SJSA1 (cell line): ENCODE results near the gene GIGYF2. TPM values are rescaled to one million over a fixed set of nuclear protein-coding genes. Genes with fewer than 3 reads are reported as not detected.
"Not testable (repeated sequence)": the region's sequence is repeated elsewhere in the genome, so short reads cannot be mapped to it uniquely, and the experiment has no call there.

Experiments
- DNase-seq, 2 experiments: peaks; one replicate each; pipeline ENCODE4 v3.0.0-alpha.2; 2015 to 2020; ENCODE audit warnings: low spot score in 2 of 2, low read depth in 1 of 2
- H3K27ac ChIP-seq: fragments of 250-450 bp; sonication (Bioruptor Pico); 2 replicates; pipeline ENCODE4 v1.5.1; 2020; ENCODE audit warnings: mild to moderate bottlenecking, moderate library complexity
- H3K27me3 ChIP-seq: fragments of 250-450 bp; sonication (Bioruptor Pico); replicated peaks from 2 replicates; pipeline ENCODE4 v1.5.1; 2020; ENCODE audit warnings: mild to moderate bottlenecking, moderate library complexity
- H3K36me3 ChIP-seq: fragments of 250-450 bp; sonication (Bioruptor Pico); 2 replicates; pipeline ENCODE4 v1.5.1; 2020; ENCODE audit warnings: mild to moderate bottlenecking
- H3K4me1 ChIP-seq: fragments of 250-450 bp; sonication (Bioruptor Pico); replicated peaks from 2 replicates; pipeline ENCODE4 v1.6.1; 2021; ENCODE audit warnings: mild to moderate bottlenecking
- H3K4me3 ChIP-seq: fragments of 250-450 bp; sonication (Bioruptor Pico); 2 replicates; pipeline ENCODE4 v1.5.1; 2020; ENCODE audit warnings: mild to moderate bottlenecking
- H3K9me3 ChIP-seq: fragments of 250-450 bp; sonication (Bioruptor Pico); replicated peaks from 2 replicates; pipeline ENCODE4 v1.5.1; 2020; ENCODE audit warnings: mild to moderate bottlenecking
- total RNA-seq: library from RNA; depleted of rRNA; stranded (reverse); fragments of >200 nt; shearing (Covaris generic); gene quantifications from 2 replicates; pipeline ENCODE4 v1.2.3, GENCODE V29; 2014

The GIGYF2 gene
- total RNA-seq, 1 experiment from 2014 or later: 51.0 TPM

DNA sequence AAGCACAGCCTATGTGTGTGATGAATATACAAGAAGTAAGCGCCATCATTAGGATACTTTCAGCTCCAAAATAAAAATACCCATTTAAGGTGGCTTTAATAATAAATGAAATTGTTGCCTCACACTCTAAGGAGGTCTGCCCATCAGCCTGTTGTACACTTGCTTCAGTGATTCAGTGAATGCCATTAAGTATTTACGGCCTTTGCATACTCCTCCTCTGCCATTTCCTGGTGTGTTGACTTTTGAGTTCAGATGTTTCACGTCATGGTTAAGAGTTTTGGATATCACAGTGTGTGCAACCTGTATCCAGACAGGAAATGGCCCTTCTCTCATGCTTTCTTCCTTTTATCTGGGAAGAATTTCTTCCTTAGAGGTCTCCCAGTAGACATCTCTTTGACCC is 134.4 kb downstream of the GIGYF2 start:
- Histone ChIP-seq H3K27ac (no peak overlapping the region), H3K36me3 (peaks cover 60% of the 10 kb centered on the region)

DNA sequence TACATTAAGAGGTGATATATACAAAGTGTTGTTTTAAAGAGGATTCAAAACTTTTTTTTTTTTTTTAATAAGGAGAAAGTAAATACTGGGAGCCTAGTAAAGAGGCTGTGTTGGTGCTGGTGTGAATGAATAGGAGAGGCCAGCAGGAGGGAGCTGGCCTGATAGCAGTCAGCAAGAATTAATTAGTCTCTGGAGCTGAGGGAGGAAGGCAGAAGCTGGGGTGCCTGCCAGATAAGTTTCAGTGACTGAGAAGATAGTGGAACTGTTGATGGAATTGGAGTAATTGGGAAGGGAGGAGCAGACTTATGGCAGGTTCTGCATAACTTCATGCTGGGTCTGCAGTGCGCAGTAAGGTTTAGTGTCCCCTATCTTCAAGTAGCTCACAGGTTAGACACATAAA is 136.7 kb downstream of the GIGYF2 start:
- Histone ChIP-seq H3K27me3 (no peaks in the 10 kb centered on the region), H3K4me3 (no peak overlapping the region), H3K9me3 (no peaks in the 10 kb centered on the region), H3K27ac (no peak overlapping the region), H3K4me1 (peaks cover 15% of the 10 kb centered on the region), H3K36me3 (peaks cover 57% of the 10 kb centered on the region)
- DNase-seq: no peak

More for the DNA sequence above, 134.4 kb downstream of the GIGYF2 start:
- Histone ChIP-seq H3K4me1 (peaks cover 11% of the 10 kb centered on the region), H3K4me3 (no peak overlapping the region), H3K27me3 (no peaks in the 10 kb centered on the region), H3K9me3 (no peaks in the 10 kb centered on the region)
- DNase-seq: no peak

- no peaks in the 10 kb centered on the region for H3K27me3 ChIP-seq
- H3K4me1 ChIP-seq: peaks cover 15% of the 10 kb centered on the region
- no peak for DNase-seq
- H3K4me3 ChIP-seq: no peak overlapping the region
- no peaks in the 10 kb centered on the region for H3K9me3 ChIP-seq
- H3K36me3 ChIP-seq: peaks cover 62% of the 10 kb centered on the region
- no peak overlapping the region for H3K27ac ChIP-seq
Measured at GRCh38 chr2:232835687-232836208, 138.6 kb downstream of the GIGYF2 start.

DNA sequence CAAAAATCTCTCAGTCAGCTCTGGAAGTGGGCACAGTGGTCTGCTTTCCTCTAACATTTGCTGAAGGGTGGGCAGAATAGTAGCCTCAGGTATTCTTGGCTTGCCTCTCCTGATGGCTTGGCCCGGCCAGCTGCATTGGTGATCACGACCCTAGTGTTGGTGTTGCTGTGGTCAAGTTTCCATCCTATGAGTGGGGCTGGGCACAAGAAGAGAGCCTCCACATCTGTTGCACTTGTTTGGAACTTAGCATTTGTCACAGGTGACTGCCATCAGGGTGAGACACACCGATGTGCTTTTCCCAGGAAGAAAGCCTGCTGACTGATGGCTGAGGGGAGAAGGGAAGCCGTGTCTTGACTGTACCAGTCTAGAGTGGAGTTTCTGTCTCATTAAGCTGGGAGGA is 139.8 kb downstream of the GIGYF2 start:
- Histone ChIP-seq H3K4me1 (peaks cover 15% of the 10 kb centered on the region), H3K27ac (no peak overlapping the region), H3K4me3 (no peak overlapping the region), H3K27me3 (no peaks in the 10 kb centered on the region), H3K36me3 (peaks cover 62% of the 10 kb centered on the region), H3K9me3 (no peaks in the 10 kb centered on the region)
- no peak for DNase-seq

- peaks cover 63% of the 10 kb centered on the region for H3K36me3 ChIP-seq
- H3K4me1 ChIP-seq: peaks cover 15% of the 10 kb centered on the region
- no peaks in the 10 kb centered on the region for H3K27me3 ChIP-seq
- H3K4me3 ChIP-seq: no peak overlapping the region
- H3K27ac ChIP-seq: no peak overlapping the region
- no peaks in the 10 kb centered on the region for H3K9me3 ChIP-seq
- DNase-seq: no peak
Measured at GRCh38 chr2:232838406-232838874, 141.3 kb downstream of the GIGYF2 start.

DNA sequence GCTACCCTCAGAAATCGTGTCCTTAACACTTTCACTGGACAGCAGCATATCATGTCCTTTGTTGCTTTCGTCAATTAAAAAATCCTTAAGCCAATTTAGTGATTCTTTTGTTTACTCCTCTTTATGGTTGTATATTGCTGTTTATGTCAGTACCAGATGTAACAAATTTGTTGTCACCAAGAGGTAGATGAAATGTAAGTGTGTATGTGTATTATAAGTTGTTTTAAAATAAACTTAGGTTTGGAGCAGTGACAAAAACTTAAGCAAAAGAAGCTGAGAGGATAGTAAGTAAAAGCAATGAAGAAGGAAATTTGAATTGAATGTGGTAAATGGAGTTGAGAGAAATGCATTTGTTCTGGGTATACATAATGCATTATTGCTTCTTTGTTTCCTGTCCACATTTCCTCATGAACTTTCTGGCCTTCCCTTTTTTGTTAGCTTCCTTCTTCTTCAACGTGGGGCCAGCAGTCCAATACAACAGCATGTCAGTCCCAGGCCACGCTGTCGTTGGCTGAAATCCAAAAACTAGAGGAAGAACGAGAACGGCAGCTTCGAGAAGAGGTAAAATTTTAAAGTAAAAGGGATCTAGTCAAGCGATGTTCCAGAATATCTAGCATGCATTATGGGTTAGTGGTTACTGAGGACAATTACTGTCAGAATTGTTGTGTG is 142.4 kb downstream of the GIGYF2 start:
- no peak overlapping the region for H3K27ac ChIP-seq
- no peak overlapping the region for H3K4me3 ChIP-seq
- DNase-seq: no peak
- no peaks in the 10 kb centered on the region for H3K9me3 ChIP-seq
- peaks cover 63% of the 10 kb centered on the region for H3K36me3 ChIP-seq
- H3K4me1 ChIP-seq: peaks cover 15% of the 10 kb centered on the region
- H3K27me3 ChIP-seq: no peaks in the 10 kb centered on the region

- Histone ChIP-seq H3K9me3 (no peaks in the 10 kb centered on the region), H3K27ac (no peak overlapping the region), H3K36me3 (peaks cover 83% of the 10 kb centered on the region), H3K4me3 (no peak overlapping the region), H3K4me1 (peaks cover 4% of the 10 kb centered on the region), H3K27me3 (no peaks in the 10 kb centered on the region)
- DNase-seq: no peak
Measured at GRCh38 chr2:232842689-232843088, 145.6 kb downstream of the GIGYF2 start.

- H3K36me3 ChIP-seq: peaks cover 94% of the 10 kb centered on the region
- no peaks in the 10 kb centered on the region for H3K9me3 ChIP-seq
- H3K4me3 ChIP-seq: no peak overlapping the region
- no peak for DNase-seq
- no peak overlapping the region for H3K27ac ChIP-seq
- no peaks in the 10 kb centered on the region for H3K27me3 ChIP-seq
- H3K4me1 ChIP-seq: no peaks in the 10 kb centered on the region
Measured at GRCh38 chr2:232843834-232844233, 146.7 kb downstream of the GIGYF2 start.

- peaks cover 95% of the 10 kb centered on the region for H3K36me3 ChIP-seq
- no peaks in the 10 kb centered on the region for H3K9me3 ChIP-seq
- H3K27ac ChIP-seq: no peak overlapping the region
- H3K4me3 ChIP-seq: no peak overlapping the region
- H3K27me3 ChIP-seq: no peaks in the 10 kb centered on the region
- H3K4me1 ChIP-seq: no peaks in the 10 kb centered on the region
- no peak for DNase-seq
Measured at GRCh38 chr2:232846055-232846454, 148.9 kb downstream of the GIGYF2 start.

DNA sequence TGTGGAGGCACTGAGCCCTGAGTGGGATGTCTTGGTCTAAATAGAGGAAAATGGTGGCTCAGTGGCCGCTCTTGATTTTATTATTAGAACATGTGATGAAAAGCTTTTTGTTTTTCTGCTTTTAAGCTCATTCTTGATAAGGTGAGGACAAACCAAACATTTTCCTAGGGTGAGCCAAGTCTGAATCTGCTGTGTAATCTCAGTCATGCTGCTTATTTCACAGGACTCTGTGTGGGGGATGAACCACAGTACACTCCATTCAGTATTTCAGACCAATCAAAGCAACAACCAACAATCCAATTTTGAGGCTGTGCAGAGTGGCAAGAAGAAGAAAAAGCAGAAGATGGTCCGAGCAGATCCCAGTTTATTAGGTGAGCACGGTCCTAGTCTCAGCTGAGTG is 152.9 kb downstream of the GIGYF2 start:
- Histone ChIP-seq H3K27me3 (no peaks in the 10 kb centered on the region), H3K4me1 (peaks cover 25% of the 10 kb centered on the region), H3K4me3 (no peak overlapping the region), H3K27ac (no peak overlapping the region), H3K9me3 (no peaks in the 10 kb centered on the region), H3K36me3 (peaks cover 70% of the 10 kb centered on the region)
- no peak for DNase-seq

GRCh38 chr2:232852081-232852480 is 154.9 kb downstream of the GIGYF2 start:
- not testable (repeated sequence) for H3K9me3 ChIP-seq, H3K27ac ChIP-seq, H3K27me3 ChIP-seq, H3K4me3 ChIP-seq, DNase-seq
- H3K36me3 ChIP-seq: peaks cover 57% of the 10 kb centered on the region
- H3K4me1 ChIP-seq: peaks cover 43% of the 10 kb centered on the region

DNA sequence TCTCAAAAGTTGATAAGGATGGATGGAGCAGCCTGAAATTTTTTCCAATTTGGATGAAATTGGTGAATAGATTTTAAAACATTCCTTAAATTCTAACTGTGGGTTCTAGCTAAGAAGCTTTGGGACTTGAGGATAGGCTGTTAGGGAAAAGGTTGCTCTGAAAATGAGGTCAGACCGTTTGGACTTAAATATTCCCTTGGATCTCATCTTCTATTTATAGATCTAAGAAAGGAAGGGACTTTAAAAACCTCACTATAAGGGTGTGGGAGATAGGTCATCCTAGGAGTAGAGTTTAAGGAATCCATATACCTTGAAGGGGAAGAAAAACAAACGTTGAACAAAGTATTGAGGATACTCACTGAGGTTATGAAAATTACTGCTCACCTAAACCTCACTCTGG is 155.5 kb downstream of the GIGYF2 start:
- no peak overlapping the region for H3K27ac ChIP-seq

DNA sequence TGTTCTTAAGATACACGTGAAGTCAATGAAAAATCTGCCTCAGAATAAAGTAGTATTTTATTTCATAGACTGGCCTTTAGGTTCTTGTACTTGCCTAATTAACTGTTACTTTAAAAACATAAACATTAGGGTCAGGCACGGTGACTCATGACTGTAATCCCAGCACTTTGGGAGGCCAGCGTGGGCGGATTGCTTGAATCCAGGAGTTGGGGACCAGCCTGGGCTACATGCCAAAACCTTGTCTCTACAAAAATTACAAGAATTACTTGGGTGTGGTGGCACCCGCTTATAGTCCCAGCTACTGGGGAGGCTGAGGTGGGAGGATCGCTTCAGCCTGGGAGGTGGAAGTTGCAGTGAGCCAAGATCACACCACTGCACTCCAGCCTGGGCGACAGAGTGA is 157.0 kb downstream of the GIGYF2 start:
- no peaks in the 10 kb centered on the region for H3K27me3 ChIP-seq
- H3K27ac ChIP-seq: peak overlapping the region; percentile 89
- peak; percentile 94 for DNase-seq
- peaks cover 51% of the 10 kb centered on the region for H3K4me1 ChIP-seq
- H3K9me3 ChIP-seq: no peaks in the 10 kb centered on the region
- H3K4me3 ChIP-seq: no peak overlapping the region
- H3K36me3 ChIP-seq: peaks cover 57% of the 10 kb centered on the region

More for the DNA sequence above, 155.5 kb downstream of the GIGYF2 start:
- DNase-seq: no peak
- Histone ChIP-seq H3K9me3 (no peaks in the 10 kb centered on the region), H3K27me3 (no peaks in the 10 kb centered on the region), H3K4me1 (peaks cover 49% of the 10 kb centered on the region), H3K4me3 (no peak overlapping the region), H3K36me3 (peaks cover 57% of the 10 kb centered on the region)

DNA sequence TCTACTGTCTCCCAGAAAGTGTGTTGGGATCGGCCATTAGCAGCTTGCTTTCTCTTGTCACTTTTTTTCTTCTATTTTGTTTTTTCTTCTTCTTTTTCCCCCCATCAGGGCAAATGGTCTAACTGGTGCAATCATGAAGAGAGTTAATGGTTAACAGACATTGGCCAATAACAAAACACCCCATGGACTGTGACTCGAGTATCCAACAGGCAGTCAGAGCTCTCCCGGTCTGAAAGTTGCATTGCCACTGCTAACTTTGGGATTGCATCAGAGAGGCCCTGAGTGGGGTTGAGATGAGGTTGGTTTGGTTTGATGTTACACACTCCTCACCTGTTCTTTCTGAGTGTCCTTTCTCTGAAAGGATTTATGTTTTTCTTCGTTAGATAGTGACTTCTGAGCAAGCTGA is 160.0 kb downstream of the GIGYF2 start:
- H3K27ac ChIP-seq: peak overlapping the region; percentile 89
- DNase-seq: no peak

More for the DNA sequence above, 160.0 kb downstream of the GIGYF2 start:
- Histone ChIP-seq H3K4me1 (peaks cover 60% of the 10 kb centered on the region), H3K27me3 (no peaks in the 10 kb centered on the region), H3K36me3 (peaks cover 48% of the 10 kb centered on the region), H3K4me3 (no peak overlapping the region), H3K9me3 (no peaks in the 10 kb centered on the region)
